NCI-H1436 (cell line): ENCODE measurements around the gene IQSEC1.
A peak's percentile ranks its signal among the peaks of the same experiment; 100 is the strongest.

Experiments
- DNase-seq: peaks from one replicate; lab custom pipeline; 2025; lab: John Stamatoyannopoulos, UW

Gene IQSEC1

GRCh38 chr3:13073326-13074005 lies at the start of gene IQSEC1:
IQSEC1 (minus strand) TSS chr3:13073429; CDS start chr3:13073014, 415 bp downstream.
- DNase-seq = peak; percentile 65

GRCh38 chr3:13122081-13123012 lies 49.1 kb upstream of the IQSEC1 start:
- no peak for DNase-seq

- no peak for DNase-seq
Measured at GRCh38 chr3:13121553-13122001, 48.3 kb upstream of the IQSEC1 start.

GRCh38 chr3:13120928-13121552 lies 47.8 kb upstream of the IQSEC1 start:
- DNase-seq = no peak

- DNase-seq = no peak
Measured at GRCh38 chr3:13120289-13120927, 47.2 kb upstream of the IQSEC1 start.

- no peak for DNase-seq
Measured at GRCh38 chr3:13119471-13120220, 46.4 kb upstream of the IQSEC1 start.

- DNase-seq = no peak
Measured at GRCh38 chr3:13116426-13116825, 43.2 kb upstream of the IQSEC1 start.

- DNase-seq = no peak
Measured at GRCh38 chr3:13115991-13116390, 42.8 kb upstream of the IQSEC1 start.

GRCh38 chr3:13115576-13115910 lies 42.3 kb upstream of the IQSEC1 start:
- no peak for DNase-seq

GRCh38 chr3:13114811-13115575 lies 41.8 kb upstream of the IQSEC1 start:
- DNase-seq = no peak

GRCh38 chr3:13113346-13114330 lies 40.4 kb upstream of the IQSEC1 start:
- no peak for DNase-seq

- no peak for DNase-seq
Measured at GRCh38 chr3:13112521-13113345, 39.5 kb upstream of the IQSEC1 start.

GRCh38 chr3:13111873-13112520 lies 38.8 kb upstream of the IQSEC1 start:
- no peak for DNase-seq

GRCh38 chr3:13111173-13111872 lies 38.1 kb upstream of the IQSEC1 start:
- no peak for DNase-seq

- DNase-seq = no peak
Measured at GRCh38 chr3:13110678-13111116, 37.5 kb upstream of the IQSEC1 start.

GRCh38 chr3:13109516-13109915 lies 36.3 kb upstream of the IQSEC1 start:
- DNase-seq = no peak

- DNase-seq = no peak
Measured at GRCh38 chr3:13108861-13109260, 35.6 kb upstream of the IQSEC1 start.
